Measurements from ENCODE around the gene DUSP1. TPM values are rescaled to one million over a fixed set of nuclear protein-coding genes. Genes with fewer than 3 reads are reported as not detected.
"Not testable (repeated sequence)": the region's sequence is repeated elsewhere in the genome, so short reads cannot be mapped to it uniquely, and the experiment has no call there.

DUSP1 gene
- total RNA-seq, 1 donor from 2014 or later = 50.9 TPM

- Mint-ChIP-seq H3K27me3 (no peaks in the 10 kb centered on the region), H3K36me3 (no peaks in the 10 kb centered on the region), H3K9me3 (no peaks in the 10 kb centered on the region), H3K27ac (no peak overlapping the region), H3K4me1 (ENCODE audit: unreplicated experiment) (no peaks in the 10 kb centered on the region), H3K4me3 (no peak overlapping the region)
- no peak for DNase-seq (ENCODE audit: extremely low spot score, unreplicated experiment)
- no peak for TF ChIP-seq CTCF (conservative IDR thresholded peaks at IDR 0.05)
Observed at GRCh38 chr5:172816925-172817562, 46.0 kb upstream of the DUSP1 start.

GRCh38 chr5:172815631-172816030, 44.6 kb upstream of the DUSP1 start:
- Mint-ChIP-seq H3K4me3 (no peak overlapping the region), H3K36me3 (peaks cover under 1% of the 10 kb centered on the region), H3K27ac (no peak overlapping the region), H3K4me1 (ENCODE audit: unreplicated experiment) (no peaks in the 10 kb centered on the region), H3K27me3 (no peaks in the 10 kb centered on the region), H3K9me3 (no peaks in the 10 kb centered on the region)
- TF ChIP-seq CTCF (conservative IDR thresholded peaks at IDR 0.05) = no peak
- DNase-seq (ENCODE audit: extremely low spot score, unreplicated experiment) = no peak

GRCh38 chr5:172810996-172811395, 40.0 kb upstream of the DUSP1 start:
- H3K4me3 Mint-ChIP-seq; H3K9me3 Mint-ChIP-seq; H3K36me3 Mint-ChIP-seq; DNase-seq (ENCODE audit: extremely low spot score, unreplicated experiment); H3K27me3 Mint-ChIP-seq; H3K27ac Mint-ChIP-seq; H3K4me1 Mint-ChIP-seq (ENCODE audit: unreplicated experiment): not testable (repeated sequence)

- Mint-ChIP-seq H3K4me1 (ENCODE audit: unreplicated experiment) (peaks cover 8% of the 10 kb centered on the region), H3K9me3 (peaks cover 4% of the 10 kb centered on the region), H3K27ac (no peak overlapping the region), H3K36me3 (peaks cover 5% of the 10 kb centered on the region), H3K27me3 (no peaks in the 10 kb centered on the region), H3K4me3 (no peak overlapping the region)
- no peak for TF ChIP-seq CTCF (conservative IDR thresholded peaks at IDR 0.05)
- no peak for DNase-seq (ENCODE audit: extremely low spot score, unreplicated experiment)
Observed at GRCh38 chr5:172809774-172810173, 38.8 kb upstream of the DUSP1 start.

- TF ChIP-seq CTCF (conservative IDR thresholded peaks at IDR 0.05) = no peak
- no peak for DNase-seq (ENCODE audit: extremely low spot score, unreplicated experiment)
- no peaks in the 10 kb centered on the region for H3K27me3 Mint-ChIP-seq
- H3K9me3 Mint-ChIP-seq = peaks cover 4% of the 10 kb centered on the region
- H3K4me3 Mint-ChIP-seq = peak overlapping the region; percentile 51
- H3K4me1 Mint-ChIP-seq (ENCODE audit: unreplicated experiment) = peaks cover 9% of the 10 kb centered on the region
- H3K36me3 Mint-ChIP-seq = peaks cover 5% of the 10 kb centered on the region
- peak overlapping the region; percentile 96 for H3K27ac Mint-ChIP-seq
Observed at GRCh38 chr5:172807766-172808311, 36.8 kb upstream of the DUSP1 start.

GRCh38 chr5:172806897-172807672, 36.1 kb upstream of the DUSP1 start:
- Mint-ChIP-seq H3K9me3 (peaks cover 4% of the 10 kb centered on the region), H3K4me3 (peak overlapping the region; percentile 51), H3K27me3 (no peaks in the 10 kb centered on the region), H3K36me3 (peaks cover 5% of the 10 kb centered on the region), H3K27ac (peak overlapping the region; percentile 96), H3K4me1 (ENCODE audit: unreplicated experiment) (peaks cover 13% of the 10 kb centered on the region)
- no peak for TF ChIP-seq CTCF (conservative IDR thresholded peaks at IDR 0.05)
- DNase-seq (ENCODE audit: extremely low spot score, unreplicated experiment) = no peak

Measured in type B pancreatic cell (in vitro differentiated cells).